K562 (cell line): ENCODE results near the gene RABL6. TPM values are rescaled to one million over a fixed set of nuclear protein-coding genes. Genes with fewer than 3 reads are reported as not detected.

Experiments used
- ATAC-seq: fragments of 200-7000 bp; cut with Tn5 transposase; 3 replicates; pipeline ENCODE4 v1.9.1; 2020; ENCODE audit warnings: moderate library complexity
- BruUV-seq: library from RNA; stranded (reverse); fragments of 400-500 nt; replicated peaks from 2 replicates; lab custom pipeline; 2021; lab: Mats Ljungman, UMichigan
- CTCF ChIA-PET: fragments of 300-600 bp; formaldehyde crosslinking; extraction: SDS; loops from one replicate; lab custom pipeline; 2021; ENCODE audit warnings: low intra/inter-chr PET ratio; lab: Yijun Ruan, JAX
- POLR2A ChIA-PET: fragments of 300-600, 350-650 bp; sonication (Branson Sonifier 250); formaldehyde crosslinking; extraction: SDS; loops from one replicate; lab custom pipeline; 2021; ENCODE audit warnings: antibody characterized with exemption, inconsistent platforms; lab: Yijun Ruan, JAX
- DNase-seq, 4 experiments: peaks; one replicate each; pipeline versions ENCODE4 v3.0.0 to v3.0.0-alpha.2; 2011 to 2018; ENCODE audit warnings: low spot score in 3 of 4, mixed read lengths in 3 of 4; ENCODE audit errors: extremely low read depth in 1 of 4
- FAIRE-seq: peaks from 2 replicates; lab custom pipeline; 2011; peaks lifted over from hg19 to GRCh38; lab: Jason Lieb, UNC
- H2AFZ ChIP-seq: 2 replicates; pipeline ENCODE4 v1.6.0; 2011; ENCODE audit warnings: low read depth, low read length, control low read depth, inconsistent platforms
- H3K27ac ChIP-seq: fragments of 200-600 bp; 3 replicates; pipeline ENCODE4 v1.8.0; 2011; ENCODE audit warnings: low read depth, mild to moderate bottlenecking, control low read depth, inconsistent platforms, low read length, moderate library complexity, mixed read lengths; ENCODE audit errors: extremely low read depth
- H3K27me3 ChIP-seq, 2 experiments: fragments of 300-600 bp in 1 of 2; 2 replicates in 1 of 2; 3 replicates in 1 of 2; pipeline versions ENCODE4 v1.6.0 to v1.8.0; 2011; ENCODE audit warnings: inconsistent platforms in 2 of 2, low read length in 2 of 2, mild to moderate bottlenecking in 1 of 2, mixed read lengths in 1 of 2, moderate library complexity in 1 of 2; ENCODE audit not compliant: control insufficient read depth in 2 of 2, insufficient read depth in 2 of 2
- H3K36me3 ChIP-seq: fragments of 300-600 bp; 3 replicates; pipeline ENCODE4 v1.8.0; 2011; ENCODE audit warnings: mild to moderate bottlenecking, low read length, inconsistent platforms; ENCODE audit not compliant: control insufficient read depth, insufficient read depth
- H3K4me1 ChIP-seq, 2 experiments: fragments of 200-600 bp in 1 of 2; replicated peaks in 1 of 2; 2 replicates in 1 of 2; 3 replicates in 1 of 2; pipeline versions ENCODE4 v1.5.1 to v1.8.0; 2011; ENCODE audit warnings: inconsistent platforms in 2 of 2, low read length in 2 of 2, mild to moderate bottlenecking in 1 of 2, mixed read lengths in 1 of 2, moderate library complexity in 1 of 2; ENCODE audit not compliant: control insufficient read depth in 2 of 2, insufficient read depth in 2 of 2
- H3K4me2 ChIP-seq: 2 replicates; pipeline ENCODE4 v1.6.1; 2011; ENCODE audit warnings: low read length, control low read depth, inconsistent platforms, mixed read lengths; ENCODE audit not compliant: insufficient read depth
- H3K4me3 ChIP-seq: fragments of 200-600 bp; sonication (generic), shearing (Covaris generic); 2 replicates; pipeline ENCODE4 v1.5.1; 2016; ENCODE audit warnings: control low read depth, inconsistent platforms
- H3K79me2 ChIP-seq: fragments of 200-600 bp; 3 replicates; pipeline ENCODE4 v1.8.0; 2011; ENCODE audit warnings: low read length, inconsistent platforms; ENCODE audit not compliant: control insufficient read depth, insufficient read depth
- H3K9ac ChIP-seq, 2 experiments: 2 replicates each; pipeline versions ENCODE4 v1.6.0 to v1.6.1; 2011; ENCODE audit warnings: low read depth in 2 of 2, low read length in 2 of 2, control low read depth in 1 of 2, inconsistent platforms in 1 of 2, mild to moderate bottlenecking in 1 of 2, mixed read lengths in 1 of 2; ENCODE audit not compliant: insufficient read depth in 1 of 2
- H3K9me1 ChIP-seq: one replicate; pipeline ENCODE4 v1.6.0; 2011; ENCODE audit warnings: inconsistent platforms, mild to moderate bottlenecking, low read length, moderate library complexity; ENCODE audit not compliant: control insufficient read depth, insufficient read depth
- H3K9me3 ChIP-seq: replicated peaks from 2 replicates; pipeline ENCODE4 v1.5.1; 2011; ENCODE audit warnings: low read depth, low read length, inconsistent platforms; ENCODE audit not compliant: control insufficient read depth, insufficient read depth
- H4K20me1 ChIP-seq: replicated peaks from 2 replicates; pipeline ENCODE4 v1.6.1; 2011; ENCODE audit warnings: low read length, inconsistent platforms, mixed read lengths; ENCODE audit not compliant: control insufficient read depth, insufficient read depth
- ARID3B ChIP-seq: fragments of 250-450 bp; sonication (Bioruptor Pico); IDR thresholded peaks from 2 replicates; pipeline ENCODE4 v1.4.0; 2020; ENCODE audit warnings: borderline replicate concordance
- FIP1L1 ChIP-seq: fragments of 200-400 bp; formaldehyde crosslinking; IDR thresholded peaks from 2 replicates; pipeline ENCODE4 v1.6.1; 2018; ENCODE audit warnings: mild to moderate bottlenecking, low read depth, low read length; ENCODE audit not compliant: poor library complexity, severe bottlenecking
- FOSL1 ChIP-seq: fragments of 200-800 bp; sonication (Bioruptor generic); conservative IDR thresholded peaks from 2 replicates; pipeline ENCODE4 v1.6.1; 2016; ENCODE audit warnings: missing genetic modification characterization, missing compliant biosample characterization
- KHSRP ChIP-seq: fragments of 450-650 bp; IDR thresholded peaks from 2 replicates; pipeline ENCODE4 v1.6.1; 2017
- MAFK ChIP-seq: IDR thresholded peaks from 2 replicates; pipeline ENCODE4 v1.6.1; 2011; ENCODE audit warnings: low read length, improper control_type of control experiment
- NBN ChIP-seq: fragments of 450-650 bp; IDR thresholded peaks from 2 replicates; pipeline ENCODE4 v1.6.1; 2016; ENCODE audit warnings: low read depth, mild to moderate bottlenecking
- POLR2G ChIP-seq: fragments of 200-400 bp; formaldehyde crosslinking; IDR thresholded peaks from 2 replicates; pipeline ENCODE4 v1.6.1; 2017; ENCODE audit warnings: low read depth, mild to moderate bottlenecking, antibody characterized with exemption, low read length, moderate library complexity
- PTRF ChIP-seq: fragments of 450-650 bp; IDR thresholded peaks from 2 replicates; pipeline ENCODE4 v1.6.1; 2016; ENCODE audit warnings: mild to moderate bottlenecking, missing genetic modification characterization, missing compliant biosample characterization
- RBFOX2 ChIP-seq: fragments of 200-400 bp; formaldehyde crosslinking; IDR thresholded peaks from 2 replicates; pipeline ENCODE4 v1.6.1; 2017; ENCODE audit warnings: low read depth, mild to moderate bottlenecking, low read length, moderate library complexity
- SNIP1 ChIP-seq: fragments of 450-650 bp; IDR thresholded peaks from 2 replicates; pipeline ENCODE4 v1.7.1; 2017; ENCODE audit warnings: low read depth, mild to moderate bottlenecking
- STAT5A ChIP-seq: IDR thresholded peaks from 2 replicates; pipeline ENCODE4 v1.6.1; 2012; ENCODE audit warnings: low read length, inconsistent platforms, borderline replicate concordance
- TEAD1 ChIP-seq, 2 experiments: fragments of 450-650 bp in 1 of 2; sonication (generic) in 1 of 2; formaldehyde crosslinking; IDR thresholded peaks; 2 replicates each; pipeline versions ENCODE4 v1.4.0 to v1.8.0; 2020 to 2022; ENCODE audit warnings: mild to moderate bottlenecking in 2 of 2, missing genetic modification reagents in 1 of 2
- ZNF12 ChIP-seq: sonication (generic); formaldehyde crosslinking; IDR thresholded peaks from 2 replicates; pipeline ENCODE4 v1.4.0; 2020; ENCODE audit warnings: mild to moderate bottlenecking, missing genetic modification reagents
- ZNF436 ChIP-seq: fragments of 250-450, 450-650 bp; sonication (Bioruptor Pico); formaldehyde crosslinking; IDR thresholded peaks from 2 replicates; pipeline ENCODE4 v1.7.0; 2020; ENCODE audit warnings: mild to moderate bottlenecking
- ZNF445 ChIP-seq: fragments of 250-450 bp; sonication (Bioruptor Pico); IDR thresholded peaks from 2 replicates; pipeline ENCODE4 v1.4.0; 2020; ENCODE audit warnings: low read depth, mild to moderate bottlenecking, moderate library complexity
- ZNF766 ChIP-seq: fragments of 200-800 bp; sonication (Bioruptor generic); conservative IDR thresholded peaks from 2 replicates; pipeline ENCODE4 v1.6.1; 2016; ENCODE audit warnings: missing genetic modification characterization, missing compliant biosample characterization
- WGBS: fragments of 100-300 bp; shearing (Covaris generic); methylation state at CpG from one replicate; pipeline ENCODE4 v1.1.6; 2016; ENCODE audit warnings: low coverage, mixed read lengths; ENCODE audit not compliant: insufficient coverage; ENCODE audit errors: missing lambda C conversion rate; 5-methylcytosine and 5-hydroxymethylcytosine counted together
- in situ Hi-C: fragments of 300-500 bp; cut with MboI; formaldehyde crosslinking; loops from 4 replicates; pipeline ENCODE4 v1.15.0; 2018; ENCODE audit warnings: inconsistent platforms, mixed read lengths
- intact Hi-C: fragments of 100-400 bp; cut with micrococcal nuclease; formaldehyde crosslinking; loops from 2 replicates; pipeline ENCODE4 v1.14.2; 2022
- polyA plus RNA-seq, 8 experiments: library from polyadenylated mRNA; depleted of rRNA in 4 of 8; stranded (reverse) in 5 of 8; unstranded in 3 of 8; fragments of >200 nt; fragmentation: Nextera tagmentation in 2 of 8; fragmentation: Illumina TruSeq in 1 of 8; extraction: Ambion mirVana in 2 of 8; extraction: Trizol in 1 of 8; gene quantifications; 2 replicates each; pipeline versions ENCODE4 v1.2.1 to v1.2.3, GENCODE V29; 2011 to 2014; ENCODE audit warnings: inconsistent platforms in 1 of 8, missing spikeins in 1 of 8
- total RNA-seq, 7 experiments: library from RNA; depleted of rRNA in 6 of 7; stranded (reverse); fragments of >200 nt in 6 of 7; fragmentation: Illumina TruSeq in 2 of 7; extraction: Trizol in 2 of 7; gene quantifications; 2 replicates each; pipeline versions ENCODE4 v1.2.1 to v1.2.3, GENCODE V29; 2011 to 2021; ENCODE audit warnings: low replicate concordance in 1 of 7

RABL6 gene
- total and polyA plus RNA-seq, 9 of the 15 experiments (the other 6 are each of a cell fraction or from before 2014, with no cell fraction given), result 5.6 to 181 (median 84.5) TPM

- TF ChIP-seq ZNF12 (CRISPR knock-in tag) (no peak), TEAD1 (CRISPR knock-in tag; IDR thresholded peaks at IDR 0.05) (no peak), FOSL1 (tag) (no peak), RBFOX2 (peak; percentile 18; the same call in 1 of the 2 replicates)
Measured at GRCh38 chr9:136850866-136851775, 43.4 kb downstream of the RABL6 start (continued).

GRCh38 chr9:136851941-136852663 lies 44.4 kb downstream of the RABL6 start, which contains the start of gene MAMDC4:
TSS of gene MAMDC4 (plus strand) at chr9:136852346. CDS start at chr9:136852417, 71 bp downstream.
- ChIA-PET CTCF (no interaction called here), POLR2A (interaction anchor here (0.6 to 1.5 kb wide), 3 partner anchors 10 to 159 kb away, joined by 3 to 8 read pairs (median 3); no protein-coding TSS in a partner anchor)
- no TSS peak for BruUV-seq
- no peaks in the 10 kb centered on the region for H3K9me3 ChIP-seq
- WGBS, result 71% methylated on average over 21 of the region's 23 CpGs
- FAIRE-seq (no peak), DNase-seq (no peak), ATAC-seq (no peak)
- intact Hi-C loops, result no loop called here
- H3K9me1 ChIP-seq, result no peaks in the 10 kb centered on the region
- H3K36me3 ChIP-seq, result peaks cover 29% of the 10 kb centered on the region; the same call in 1 of the 3 replicates
- 0 out of 2 replicates have a peak, but pooled peaks cover 7% of the 10 kb centered on the region for H4K20me1 ChIP-seq
- no peak within 1 kb of the TSS for H3K4me3 ChIP-seq
- no peak within 1 kb of the TSS for H3K27ac ChIP-seq
- no peak within 1 kb of the TSS for H2AFZ ChIP-seq
- H3K4me2 ChIP-seq, result no peak within 1 kb of the TSS; the same call in 1 of the 2 replicates
- H3K27me3 ChIP-seq, result no peaks in the 10 kb centered on the region
- peaks cover 27% of the 10 kb centered on the region for H3K79me2 ChIP-seq
- peaks cover 9 to 89% of the 10 kb centered on the region in 2 experiments; a peak in 4 of 5 replicates for H3K4me1 ChIP-seq
- peak within 1 kb of the TSS in 1 of 2 experiments; percentile 97; a peak in 2 of 4 replicates for H3K9ac ChIP-seq
- in situ Hi-C loops, result no loop called here
- TF ChIP-seq FIP1L1 (peak; percentile 26), ZNF445 (CRISPR knock-in tag) (no peak), KHSRP (no peak), MAFK (no peak), ARID3B (no peak), ZNF436 (CRISPR knock-in tag) (no peak), STAT5A (no peak), ZNF766 (CRISPR knock-in tag) (no peak), SNIP1 (no peak), PTRF (tag) (no peak), POLR2G (peak; percentile 77), RBFOX2 (peak; percentile 1; the same call in 1 of the 2 replicates), NBN (no peak)
